HG03432 (cell line): ENCODE results near the gene ZMAT3.
"Not testable (repeated sequence)": the region's sequence is repeated elsewhere in the genome, so short reads cannot be mapped to it uniquely, and the experiment has no call there.

Experiments used
- ATAC-seq: cut with Tn5 transposase; IDR thresholded peaks from one replicate; pipeline ENCODE4 v1.9.1; 2021; ENCODE audit warnings: mild to moderate bottlenecking, moderate library complexity; ENCODE audit not compliant: unreplicated experiment

The ZMAT3 gene, protein sequence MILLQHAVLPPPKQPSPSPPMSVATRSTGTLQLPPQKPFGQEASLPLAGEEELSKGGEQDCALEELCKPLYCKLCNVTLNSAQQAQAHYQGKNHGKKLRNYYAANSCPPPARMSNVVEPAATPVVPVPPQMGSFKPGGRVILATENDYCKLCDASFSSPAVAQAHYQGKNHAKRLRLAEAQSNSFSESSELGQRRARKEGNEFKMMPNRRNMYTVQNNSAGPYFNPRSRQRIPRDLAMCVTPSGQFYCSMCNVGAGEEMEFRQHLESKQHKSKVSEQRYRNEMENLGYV

GRCh38 chr3:179071323-179072099 is at the start of gene ZMAT3:
ZMAT3 (minus strand) TSS chr3:179071809; CDS start chr3:179067752, 4,057 bp downstream.
- peak; percentile 77 for ATAC-seq

- ATAC-seq: no peak
Observed at GRCh38 chr3:179116816-179117215, 45.2 kb upstream of the ZMAT3 start.

- not testable (repeated sequence) for ATAC-seq
Observed at GRCh38 chr3:179115444-179115843, 43.8 kb upstream of the ZMAT3 start.

GRCh38 chr3:179113903-179114302 is 42.3 kb upstream of the ZMAT3 start:
- ATAC-seq: no peak

DNA sequence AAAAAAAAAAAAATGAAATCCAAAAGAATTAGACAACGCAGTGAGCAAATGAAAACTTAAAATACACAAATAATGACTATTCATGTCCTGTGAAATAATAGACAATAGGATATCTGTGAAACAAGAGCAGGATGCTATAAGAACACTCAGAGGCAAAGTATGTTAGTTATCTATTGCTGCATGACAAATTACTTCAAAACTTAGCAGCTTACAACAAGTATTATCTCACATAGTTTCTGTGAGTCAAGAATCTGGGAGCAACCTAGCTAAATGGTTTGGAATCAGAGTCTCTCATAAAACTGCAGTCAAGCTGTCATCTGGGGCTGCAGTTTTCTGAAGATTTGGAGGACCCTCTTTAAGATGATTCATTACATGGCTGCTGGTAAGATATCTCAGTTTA is 36.5 kb upstream of the ZMAT3 start:
- ATAC-seq: no peak

- ATAC-seq: no peak
Observed at GRCh38 chr3:179107617-179108016, 36.0 kb upstream of the ZMAT3 start.

DNA sequence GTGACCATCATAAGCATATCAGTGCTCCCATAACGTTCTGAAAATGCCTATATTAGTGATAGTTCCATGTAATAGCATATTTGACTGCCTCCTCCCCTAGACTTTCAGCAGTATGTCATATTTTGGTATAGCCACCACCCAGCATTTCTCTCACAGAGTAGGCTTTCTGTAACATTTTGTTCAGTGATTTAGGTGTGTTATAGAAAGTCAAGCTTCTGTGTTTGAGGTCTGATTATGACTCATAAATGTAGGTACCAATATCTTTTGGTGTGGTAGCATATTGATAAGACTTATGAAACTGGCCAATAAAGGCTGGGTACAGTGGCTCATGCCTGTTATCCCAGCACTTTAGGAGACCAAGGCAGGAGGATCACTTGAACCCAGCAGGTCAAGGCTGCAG is 34.3 kb upstream of the ZMAT3 start:
- no peak for ATAC-seq

GRCh38 chr3:179100652-179101051 is 29.0 kb upstream of the ZMAT3 start:
- ATAC-seq: no peak

- ATAC-seq: no peak
Observed at GRCh38 chr3:179098388-179099077, 26.9 kb upstream of the ZMAT3 start.

GRCh38 chr3:179093807-179094206 is 22.2 kb upstream of the ZMAT3 start:
- ATAC-seq: no peak

DNA sequence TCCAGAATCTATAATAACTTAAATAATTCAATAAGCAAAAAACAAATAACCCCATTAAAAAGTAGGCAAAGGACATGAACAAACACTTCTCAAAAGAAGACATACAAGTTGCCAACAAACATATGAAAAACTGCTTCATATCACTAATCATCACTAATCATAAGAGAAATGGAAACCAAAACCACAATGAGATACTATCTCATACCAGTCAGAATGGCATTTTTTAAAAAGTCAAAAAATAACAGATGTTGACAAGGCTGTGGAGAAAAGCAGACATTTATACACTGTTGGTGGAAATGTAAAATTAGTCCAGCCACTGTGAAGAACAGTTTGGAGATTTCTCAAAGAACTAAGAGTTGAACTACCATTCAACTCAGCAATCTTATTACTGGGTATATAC is 19.5 kb upstream of the ZMAT3 start:
- peak; percentile 76 for ATAC-seq

- ATAC-seq: no peak
Observed at GRCh38 chr3:179088306-179088705, 16.7 kb upstream of the ZMAT3 start.

- no peak for ATAC-seq
Observed at GRCh38 chr3:179083977-179084376, 12.4 kb upstream of the ZMAT3 start.

GRCh38 chr3:179082416-179082815 is 10.8 kb upstream of the ZMAT3 start:
- ATAC-seq: no peak

GRCh38 chr3:179081885-179082284 is 10.3 kb upstream of the ZMAT3 start:
- ATAC-seq: no peak

- no peak for ATAC-seq
Observed at GRCh38 chr3:179079537-179079936, 7.9 kb upstream of the ZMAT3 start.

DNA sequence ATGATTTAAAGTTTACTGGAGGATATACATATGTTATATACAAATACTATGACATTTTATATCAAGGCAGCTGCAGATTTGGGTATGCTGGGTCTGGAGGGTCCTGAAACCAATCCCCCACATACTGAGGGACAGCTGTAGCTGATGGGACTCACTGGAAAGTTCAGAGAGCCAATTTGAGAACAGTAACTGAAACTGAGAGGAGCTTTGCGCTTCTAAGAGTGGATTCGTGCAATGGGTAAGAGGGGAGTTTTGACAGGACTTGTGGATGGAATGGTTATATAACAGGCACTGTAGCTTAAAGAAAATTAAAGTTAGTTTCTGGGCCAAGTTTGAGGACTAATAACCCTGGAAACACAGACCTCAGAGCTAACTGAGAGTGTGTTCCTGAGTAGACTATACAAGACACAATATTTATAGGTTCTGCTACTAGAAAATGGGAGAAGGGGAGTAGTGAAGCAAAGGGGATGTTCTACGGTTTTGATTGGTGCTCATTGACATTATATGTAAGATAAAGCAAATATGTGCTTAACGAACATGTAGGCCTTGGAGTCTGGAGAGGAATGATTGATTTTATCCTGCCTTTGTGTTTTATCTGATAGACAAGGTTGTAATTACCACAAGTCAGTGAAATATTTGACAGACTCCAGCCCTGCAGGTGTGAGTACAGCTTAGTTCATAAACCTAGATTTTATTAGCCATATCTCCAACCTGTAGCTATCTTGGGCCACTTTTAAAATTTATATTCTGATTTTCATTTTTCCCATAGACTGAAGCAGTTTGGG is 4.8 kb upstream of the ZMAT3 start:
- peak; percentile 42 for ATAC-seq

DNA sequence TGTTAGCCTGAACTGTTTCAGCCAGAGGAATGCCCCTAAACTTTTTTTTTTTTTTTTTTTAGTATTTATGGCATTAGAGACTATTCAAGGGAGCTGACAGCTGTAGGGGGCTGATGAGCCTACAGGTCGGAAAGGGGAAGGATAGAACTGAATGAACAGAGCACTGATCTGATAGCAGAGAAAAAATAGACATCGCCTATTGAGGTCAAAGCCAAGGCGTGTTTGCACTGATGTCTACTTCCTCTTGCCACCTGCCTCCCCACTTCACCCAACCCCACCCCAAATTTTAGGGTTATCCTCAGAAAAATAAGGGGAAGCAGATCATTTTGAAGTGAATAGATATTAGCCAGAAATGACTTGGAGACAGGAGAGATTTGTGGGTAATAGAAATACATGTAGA is 3.0 kb upstream of the ZMAT3 start:
- peak; percentile 37 for ATAC-seq

DNA sequence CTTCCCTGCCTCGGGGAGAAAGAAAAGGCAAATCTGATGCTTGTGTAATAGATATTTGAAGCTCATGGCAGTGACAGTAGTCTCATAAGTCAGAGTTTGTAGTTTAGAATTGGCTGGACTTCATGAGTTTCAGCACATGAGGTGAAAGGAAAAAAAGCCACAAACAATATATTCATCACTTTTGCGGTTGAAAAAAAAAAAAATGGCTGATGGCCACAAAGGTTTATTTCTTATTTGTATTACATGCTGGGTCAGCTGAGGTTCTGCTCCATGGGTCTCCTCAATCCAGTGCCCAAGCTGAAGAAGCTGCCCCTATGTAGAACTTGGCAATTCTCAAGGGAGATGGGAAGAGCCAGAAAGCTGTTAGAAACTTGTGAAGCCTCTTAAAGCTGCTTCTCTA is 2.2 kb upstream of the ZMAT3 start:
- no peak for ATAC-seq

DNA sequence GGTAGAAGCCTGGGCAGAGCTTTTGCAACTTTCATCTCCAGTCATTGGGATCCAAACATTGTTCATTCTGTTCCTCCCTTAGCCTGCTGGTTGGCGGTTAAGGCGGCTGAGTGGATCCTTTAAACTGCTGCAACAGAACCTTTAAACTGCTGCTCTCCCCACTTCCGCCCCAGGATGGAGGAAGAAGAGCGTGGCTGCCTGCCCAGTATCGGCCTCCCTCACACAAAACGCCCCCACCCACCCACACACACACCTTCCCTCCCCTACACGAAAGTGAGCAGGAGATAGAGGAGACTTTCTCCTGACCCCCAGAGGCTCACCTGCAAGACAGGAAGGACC is 460 bp upstream of the ZMAT3 start:
- ATAC-seq: peak; percentile 32

- ATAC-seq: no peak
Observed at GRCh38 chr3:179071027-179071322, 634 bp downstream of the ZMAT3 start.
